ENCODE data around the gene MID1.
A peak's percentile ranks its signal among the peaks of the same experiment; 100 is the strongest.

MID1 gene

GRCh38 chrX:10531927-10532326 lies 88.5 kb downstream of the MID1 start:
- TF ChIP-seq CTCF (conservative IDR thresholded peaks at IDR 0.05; ENCODE audit: control insufficient read depth, insufficient read depth, low read depth, low read length): no peak
- no peak for DNase-seq (ENCODE audit: low read depth)
- H3K4me3 ChIP-seq (ENCODE audit: control insufficient read depth, low read depth, low read length): no peak overlapping the region

GRCh38 chrX:10529344-10529743 lies 91.0 kb downstream of the MID1 start:
- no peak overlapping the region for H3K4me3 ChIP-seq (ENCODE audit: control insufficient read depth, low read depth, low read length)
- no peak for TF ChIP-seq CTCF (conservative IDR thresholded peaks at IDR 0.05; ENCODE audit: control insufficient read depth, insufficient read depth, low read depth, low read length)
- peak; percentile 80 for DNase-seq (ENCODE audit: low read depth)

DNA sequence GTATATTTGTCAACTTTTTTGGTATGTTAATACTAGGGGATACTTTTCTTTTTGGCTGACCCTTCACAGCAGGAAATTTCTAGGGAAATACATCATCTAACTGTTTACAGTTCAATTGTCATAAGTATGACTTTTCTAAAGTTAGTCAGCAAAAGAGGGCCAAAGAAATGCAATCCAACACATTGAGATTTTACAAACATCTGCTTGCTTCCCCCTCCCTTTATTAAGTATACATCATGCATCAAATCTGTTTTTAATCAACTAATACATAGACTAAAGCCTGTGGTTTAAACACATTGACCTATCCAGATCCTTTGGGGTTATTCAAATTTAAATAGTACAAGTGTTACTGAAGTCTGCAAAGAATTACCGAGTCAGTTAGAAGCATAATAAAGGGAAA lies 93.9 kb downstream of the MID1 start:
- H3K4me3 ChIP-seq (ENCODE audit: control insufficient read depth, low read depth, low read length): no peak overlapping the region
- no peak for TF ChIP-seq CTCF (conservative IDR thresholded peaks at IDR 0.05; ENCODE audit: control insufficient read depth, insufficient read depth, low read depth, low read length)
- peak; percentile 77 for DNase-seq (ENCODE audit: low read depth)

DNA sequence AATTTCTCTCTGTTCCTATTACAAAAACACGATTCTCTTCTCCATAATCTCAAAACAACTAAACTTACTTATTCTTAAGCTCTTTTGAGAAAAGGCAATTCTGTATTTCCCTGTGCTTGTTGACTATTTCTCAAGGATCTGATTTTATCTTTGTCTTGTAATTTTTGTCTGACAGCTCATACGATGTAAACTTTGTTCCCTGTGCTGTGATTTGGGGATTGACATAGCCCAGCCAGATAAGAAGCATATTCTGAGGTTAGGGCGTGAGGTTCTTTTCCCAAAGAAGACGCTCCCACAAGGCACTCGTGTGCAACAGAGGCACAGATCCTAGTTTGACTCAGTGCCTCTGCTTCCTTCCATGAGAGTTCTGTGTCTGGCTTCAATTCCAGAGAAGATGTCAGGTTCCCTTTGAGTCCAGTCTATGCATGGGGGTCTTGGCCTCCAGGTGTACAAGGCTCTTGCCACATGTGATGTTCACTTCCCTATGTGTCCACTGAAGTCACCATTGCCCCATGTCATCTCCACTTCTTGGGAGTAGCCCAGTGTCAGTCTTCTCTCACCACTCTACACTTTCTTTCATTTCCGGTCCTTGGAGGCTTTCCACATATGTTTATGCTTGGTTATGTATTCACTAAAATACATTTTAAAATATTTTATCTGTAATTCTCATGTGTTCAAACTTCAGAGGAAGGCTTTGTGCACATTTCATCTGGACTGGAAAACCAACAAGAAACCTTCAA lies 94.8 kb downstream of the MID1 start:
- no peak for TF ChIP-seq CTCF (conservative IDR thresholded peaks at IDR 0.05; ENCODE audit: control insufficient read depth, insufficient read depth, low read depth, low read length)

GRCh38 chrX:10524578-10524977 lies 95.8 kb downstream of the MID1 start:
- peak; percentile 49 for DNase-seq (ENCODE audit: low read depth)
- TF ChIP-seq CTCF (conservative IDR thresholded peaks at IDR 0.05; ENCODE audit: control insufficient read depth, insufficient read depth, low read depth, low read length): no peak
- no peak overlapping the region for H3K4me3 ChIP-seq (ENCODE audit: control insufficient read depth, low read depth, low read length)

More for the DNA sequence above, 94.8 kb downstream of the MID1 start:
- no peak for DNase-seq (ENCODE audit: low read depth)
- no peak overlapping the region for H3K4me3 ChIP-seq (ENCODE audit: control insufficient read depth, low read depth, low read length)

- no peak overlapping the region for H3K4me3 ChIP-seq (ENCODE audit: control insufficient read depth, low read depth, low read length)
- TF ChIP-seq CTCF (conservative IDR thresholded peaks at IDR 0.05; ENCODE audit: control insufficient read depth, insufficient read depth, low read depth, low read length): no peak
- no peak for DNase-seq (ENCODE audit: low read depth)
These were observed 100.6 kb downstream of the MID1 start for GRCh38 chrX:10519761-10520160.

Measured in fibroblast of mammary gland (primary cell).